ENCODE data around the gene NAA11.
"Not testable (repeated sequence)": the region's sequence is repeated elsewhere in the genome, so short reads cannot be mapped to it uniquely, and the experiment has no call there.

NAA11 gene

GRCh38 chr4:79308137-79308536, 17.7 kb downstream of the NAA11 start:
- no peak for DNase-seq

- no peak for DNase-seq
These were observed 19.1 kb downstream of the NAA11 start for GRCh38 chr4:79306795-79307194.

- no peak for DNase-seq
These were observed 25.6 kb downstream of the NAA11 start for GRCh38 chr4:79300280-79300679.

GRCh38 chr4:79298484-79298883, 27.4 kb downstream of the NAA11 start:
- DNase-seq: no peak

GRCh38 chr4:79298027-79298426, 27.8 kb downstream of the NAA11 start:
- DNase-seq: no peak

GRCh38 chr4:79297479-79297878, 28.4 kb downstream of the NAA11 start:
- DNase-seq: no peak

GRCh38 chr4:79296768-79297428, 29.0 kb downstream of the NAA11 start:
- no peak for DNase-seq

GRCh38 chr4:79295086-79295485, 30.8 kb downstream of the NAA11 start:
- no peak for DNase-seq

- no peak for DNase-seq
These were observed 31.8 kb downstream of the NAA11 start for GRCh38 chr4:79294064-79294463.

GRCh38 chr4:79292008-79292407, 33.9 kb downstream of the NAA11 start:
- DNase-seq: no peak

GRCh38 chr4:79290376-79290775, 35.5 kb downstream of the NAA11 start:
- no peak for DNase-seq

- DNase-seq: no peak
These were observed 37.7 kb downstream of the NAA11 start for GRCh38 chr4:79288185-79288584.

- no peak for DNase-seq
These were observed 38.1 kb downstream of the NAA11 start for GRCh38 chr4:79287718-79288117.

- DNase-seq: no peak
These were observed 38.8 kb downstream of the NAA11 start for GRCh38 chr4:79287076-79287475.

GRCh38 chr4:79281566-79282359, 44.1 kb downstream of the NAA11 start:
- DNase-seq: no peak

GRCh38 chr4:79277467-79277866, 48.4 kb downstream of the NAA11 start:
- DNase-seq: not testable (repeated sequence)

GRCh38 chr4:79273915-79274314, 51.9 kb downstream of the NAA11 start:
- no peak for DNase-seq

- DNase-seq: no peak
These were observed 53.1 kb downstream of the NAA11 start for GRCh38 chr4:79272761-79273160.

GRCh38 chr4:79272126-79272525, 53.7 kb downstream of the NAA11 start:
- DNase-seq: no peak

- no peak for DNase-seq
These were observed 58.2 kb downstream of the NAA11 start for GRCh38 chr4:79267671-79268070.

Measured in SHP77 (cell line).